PC-3 (cell line): ENCODE results near the gene NAPEPLD. TPM values are rescaled to one million over a fixed set of nuclear protein-coding genes. Genes with fewer than 3 reads are reported as not detected.

Source experiments
- ATAC-seq: fragments of 200-7000 bp; cut with Tn5 transposase; 2 replicates; pipeline ENCODE4 v1.9.1; 2020; ENCODE audit warnings: mild to moderate bottlenecking, moderate library complexity
- BruUV-seq: library from RNA; stranded (reverse); fragments of 400-500 nt; replicated peaks from 2 replicates; lab custom pipeline; 2021; lab: Mats Ljungman, UMichigan
- CTCF ChIA-PET: fragments of 300-600 bp; sonication (Branson Sonifier 250); formaldehyde crosslinking; loops from one replicate; lab custom pipeline; 2022; ENCODE audit warnings: antibody characterized with exemption; lab: Charles Lee
- POLR2A ChIA-PET: fragments of 300-600 bp; sonication (Branson Sonifier 250); formaldehyde crosslinking; loops from one replicate; lab custom pipeline; 2022; ENCODE audit warnings: antibody characterized with exemption; ENCODE audit not compliant: unreplicated experiment; lab: Charles Lee
- DNase-seq: peaks from one replicate; pipeline ENCODE4 v3.0.0-alpha.2; 2015
- H2AFZ ChIP-seq: fragments of 300-600 bp; sonication (generic); 2 replicates; pipeline ENCODE4 v1.6.0; 2016; ENCODE audit warnings: antibody characterized with exemption, low read length
- H3F3A ChIP-seq: fragments of 300-600 bp; sonication (generic); one replicate; pipeline ENCODE4 v1.6.0; 2017; ENCODE audit warnings: antibody characterized with exemption, low read length, control low read depth, mild to moderate bottlenecking; ENCODE audit not compliant: unreplicated experiment
- H3K27ac ChIP-seq: fragments of 300-600 bp; sonication (generic); 2 replicates; pipeline ENCODE4 v1.5.1; 2016; ENCODE audit warnings: mild to moderate bottlenecking, low read length
- H3K27me3 ChIP-seq: fragments of 300-600 bp; sonication (generic); 2 replicates; pipeline ENCODE4 v1.6.1; 2016; ENCODE audit warnings: low read length, mixed read lengths
- H3K36me3 ChIP-seq: fragments of 300-600 bp; sonication (generic); 2 replicates; pipeline ENCODE4 v1.6.1; 2016; ENCODE audit warnings: low read depth, mixed run types, low read length, mixed read lengths
- H3K4me1 ChIP-seq: fragments of 300-600 bp; sonication (generic); 2 replicates; pipeline ENCODE4 v1.5.1; 2016; ENCODE audit warnings: low read length; ENCODE audit not compliant: insufficient read depth
- H3K4me2 ChIP-seq: fragments of 300-600 bp; sonication (generic); 2 replicates; pipeline ENCODE4 v1.6.0; 2016; ENCODE audit warnings: low read length
- H3K4me3 ChIP-seq: fragments of 300-600 bp; sonication (generic); 2 replicates; pipeline ENCODE4 v1.5.1; 2016; ENCODE audit warnings: mild to moderate bottlenecking, low read length, mixed read lengths
- H3K79me2 ChIP-seq: fragments of 300-600 bp; sonication (generic); 2 replicates; pipeline ENCODE4 v1.6.1; 2017; ENCODE audit warnings: low read length, mixed read lengths
- H3K9ac ChIP-seq: fragments of 300-600 bp; sonication (generic); 2 replicates; pipeline ENCODE4 v1.6.0; 2016; ENCODE audit warnings: mild to moderate bottlenecking, low read length
- H3K9me2 ChIP-seq: fragments of 300-600 bp; sonication (generic); replicated peaks from 2 replicates; pipeline ENCODE4 v1.6.1; 2016; ENCODE audit warnings: mixed run types, low read length, mixed read lengths
- H3K9me3 ChIP-seq: fragments of 300-600 bp; sonication (generic); 2 replicates; pipeline ENCODE4 v1.6.1; 2016; ENCODE audit warnings: low read length, mixed read lengths
- H4K20me1 ChIP-seq: fragments of 300-600 bp; sonication (generic); 2 replicates; pipeline ENCODE4 v1.6.1; 2016; ENCODE audit warnings: low read length, mixed read lengths
- CTCF ChIP-seq: fragments of 300-600 bp; sonication (generic); conservative IDR thresholded peaks from 2 replicates; pipeline ENCODE4 v1.5.1; 2017; ENCODE audit warnings: antibody characterized with exemption, low read depth, mild to moderate bottlenecking, low read length
- EZH2 ChIP-seq: fragments of 300-600 bp; sonication (generic); IDR thresholded peaks from one replicate; pipeline ENCODE4 v1.6.1; 2017; ENCODE audit warnings: antibody characterized with exemption, mild to moderate bottlenecking, low read length; ENCODE audit not compliant: unreplicated experiment
- EZH2phosphoT487 ChIP-seq: fragments of 300-600 bp; sonication (generic); IDR thresholded peaks from 2 replicates; pipeline ENCODE4 v1.6.1; 2018; ENCODE audit warnings: mild to moderate bottlenecking, antibody characterized with exemption, low read length, borderline replicate concordance
- intact Hi-C: fragments of 100-400 bp; cut with micrococcal nuclease; formaldehyde crosslinking; loops from 2 replicates; pipeline ENCODE4 v1.9.0; 2023
- total RNA-seq: library from RNA; depleted of rRNA; stranded (reverse); fragments of >200 nt; gene quantifications from 2 replicates; pipeline ENCODE4 v1.2.3, GENCODE V29; 2014

NAPEPLD gene
- total RNA-seq, 1 experiment from 2014 or later, result 2.5 TPM

- H3K9me2 ChIP-seq, result no peaks in the 10 kb centered on the region
- ChIA-PET CTCF (no interaction called here), POLR2A (no interaction called here)
- BruUV-seq, result no TSS peak
- no peaks in the 10 kb centered on the region for H3K9me3 ChIP-seq
- no peaks in the 10 kb centered on the region for H3F3A ChIP-seq
- no peak for DNase-seq
- no peak overlapping the region for H3K9ac ChIP-seq
- H3K36me3 ChIP-seq, result no peaks in the 10 kb centered on the region
- no peak overlapping the region for H3K4me2 ChIP-seq
- peaks cover 24% of the 10 kb centered on the region for H3K79me2 ChIP-seq
- no peaks in the 10 kb centered on the region for H4K20me1 ChIP-seq
- no peaks in the 10 kb centered on the region for H3K27me3 ChIP-seq
- intact Hi-C loops, result loop anchor here (10.0 kb wide), 2 partner anchors 145 to 205 kb away; partner anchors contain the start of genes DNAJC2 and PSMC2
- H3K27ac ChIP-seq, result no peak overlapping the region
- ATAC-seq, result no peak
- H3K4me1 ChIP-seq, result peaks cover 31% of the 10 kb centered on the region
- TF ChIP-seq EZH2 (no peak), CTCF (no peak), EZH2phosphoT487 (no peak)
- H2AFZ ChIP-seq, result no peak overlapping the region
- H3K4me3 ChIP-seq, result no peak overlapping the region
Measured at GRCh38 chr7:103140061-103140460, 8.8 kb downstream of the NAPEPLD start.

GRCh38 chr7:103134836-103135554 is 13.9 kb downstream of the NAPEPLD start:
- Histone ChIP-seq H2AFZ (no peak overlapping the region), H3K9ac (no peak overlapping the region), H3K9me2 (no peaks in the 10 kb centered on the region), H3K36me3 (no peaks in the 10 kb centered on the region), H3K9me3 (no peaks in the 10 kb centered on the region), H3K4me1 (peaks cover 8% of the 10 kb centered on the region), H3F3A (no peaks in the 10 kb centered on the region), H3K27ac (no peak overlapping the region), H3K79me2 (0 out of 2 replicates have a peak, but pooled peaks cover 6% of the 10 kb centered on the region), H4K20me1 (no peaks in the 10 kb centered on the region), H3K27me3 (no peaks in the 10 kb centered on the region), H3K4me3 (no peak overlapping the region), H3K4me2 (no peak overlapping the region)
- intact Hi-C loops, result no loop called here
- ATAC-seq, result no peak
- TF ChIP-seq EZH2, result no peak
- TF ChIP-seq EZH2phosphoT487, result no peak
- no peak for TF ChIP-seq CTCF
- ChIA-PET POLR2A (no interaction called here), CTCF (no interaction called here)
- no peak for DNase-seq
- BruUV-seq, result no TSS peak

GRCh38 chr7:103132995-103133688 is 15.8 kb downstream of the NAPEPLD start:
- POLR2A ChIA-PET, result no interaction called here
- H3F3A ChIP-seq, result no peaks in the 10 kb centered on the region
- H4K20me1 ChIP-seq, result no peaks in the 10 kb centered on the region
- no peaks in the 10 kb centered on the region for H3K9me3 ChIP-seq
- intact Hi-C loops, result no loop called here
- H3K27ac ChIP-seq, result no peak overlapping the region
- H3K36me3 ChIP-seq, result 0 out of 2 replicates have a peak, but pooled peaks cover 3% of the 10 kb centered on the region
- DNase-seq, result no peak
- H3K9ac ChIP-seq, result no peak overlapping the region
- no peak overlapping the region for H2AFZ ChIP-seq
- no peaks in the 10 kb centered on the region for H3K9me2 ChIP-seq
- BruUV-seq, result no TSS peak
- CTCF ChIA-PET, result no interaction called here
- 0 out of 2 replicates have a peak, but pooled peaks cover 6% of the 10 kb centered on the region for H3K79me2 ChIP-seq
- H3K4me3 ChIP-seq, result no peak overlapping the region
- no peaks in the 10 kb centered on the region for H3K27me3 ChIP-seq
- TF ChIP-seq EZH2 (no peak), CTCF (no peak), EZH2phosphoT487 (no peak)
- H3K4me2 ChIP-seq, result no peak overlapping the region
- no peak for ATAC-seq
- peaks cover 8% of the 10 kb centered on the region for H3K4me1 ChIP-seq
